Measurements from ENCODE around the gene SEC14L5. TPM values are rescaled to one million over a fixed set of nuclear protein-coding genes. Genes with fewer than 3 reads are reported as not detected.

Gene SEC14L5
- total and polyA plus RNA-seq, 5 donors = 0.57 to 3.8 (median 1.4) TPM

DNA sequence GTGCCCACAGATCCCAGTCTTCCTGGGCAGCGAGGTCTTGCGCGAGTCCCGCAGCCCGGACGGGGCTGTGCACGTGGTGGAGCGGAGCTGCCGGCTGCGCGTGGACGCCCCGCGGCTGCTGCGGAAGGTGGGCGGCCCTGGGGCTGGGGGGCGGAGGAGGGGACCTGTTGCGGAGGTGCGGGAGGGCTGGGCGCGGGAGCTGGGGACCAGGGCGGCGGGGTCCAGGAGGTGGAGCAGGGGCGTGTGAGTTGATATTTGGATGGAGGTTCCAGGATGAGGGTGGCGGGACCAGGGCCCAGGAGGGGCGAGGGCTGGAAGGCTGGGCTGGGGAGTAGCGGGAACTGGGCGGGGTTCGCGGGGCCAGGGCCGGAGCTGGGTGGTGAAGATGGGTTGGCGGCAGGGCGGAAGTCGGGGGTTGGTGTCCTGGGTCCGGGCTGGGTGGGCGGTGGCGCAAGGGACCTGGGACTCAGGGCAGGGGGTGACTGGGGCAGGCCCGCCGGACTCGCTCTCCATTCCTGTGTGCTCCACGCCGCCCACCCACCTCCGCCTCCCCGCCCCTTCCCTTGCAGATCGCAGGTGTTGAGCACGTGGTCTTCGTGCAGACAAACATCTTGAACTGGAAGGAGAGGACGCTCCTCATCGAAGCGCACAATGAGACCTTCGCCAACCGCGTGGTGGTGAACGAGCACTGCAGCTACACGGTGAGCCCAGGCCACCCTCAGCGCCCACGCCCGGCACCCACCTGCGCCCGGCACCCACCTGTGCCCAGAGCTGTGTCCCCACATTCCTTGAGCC, 29.6 kb downstream of the SEC14L5 start:
- no peaks in the 10 kb centered on the region for H3K4me1 ChIP-seq (ENCODE audit: control insufficient read depth, insufficient read depth, low read length)
- intact Hi-C loops (cut with DNase I) = no loop called here
- ATAC-seq (peak; percentile 41 to 45), DNase-seq (no peak)
- 14% methylated on average over 60 of the region's 60 CpGs for WGBS
- no peaks in the 10 kb centered on the region for H3K9me3 ChIP-seq (ENCODE audit: control insufficient read depth, low read length)
- no peak overlapping the region for H3K27ac ChIP-seq (ENCODE audit: low read length)
- no peaks in the 10 kb centered on the region for H3K27me3 ChIP-seq (ENCODE audit: control insufficient read depth, insufficient read depth)
- H3K4me3 ChIP-seq (ENCODE audit: low read length) = no peak overlapping the region

- H3K27me3 ChIP-seq (ENCODE audit: control insufficient read depth, insufficient read depth) = no peaks in the 10 kb centered on the region
- no peak for ATAC-seq
- WGBS = 91% methylated on average over 5 of the region's 5 CpGs
- no peaks in the 10 kb centered on the region for H3K9me3 ChIP-seq (ENCODE audit: control insufficient read depth, low read length)
- intact Hi-C loops (cut with DNase I) = no loop called here
- DNase-seq = no peak
- no peak overlapping the region for H3K4me3 ChIP-seq (ENCODE audit: low read length)
- H3K4me1 ChIP-seq (ENCODE audit: control insufficient read depth, insufficient read depth, low read length) = no peaks in the 10 kb centered on the region
- no peak overlapping the region for H3K27ac ChIP-seq (ENCODE audit: low read length)
These were observed 30.5 kb downstream of the SEC14L5 start for GRCh38 chr16:4988647-4989046.

DNA sequence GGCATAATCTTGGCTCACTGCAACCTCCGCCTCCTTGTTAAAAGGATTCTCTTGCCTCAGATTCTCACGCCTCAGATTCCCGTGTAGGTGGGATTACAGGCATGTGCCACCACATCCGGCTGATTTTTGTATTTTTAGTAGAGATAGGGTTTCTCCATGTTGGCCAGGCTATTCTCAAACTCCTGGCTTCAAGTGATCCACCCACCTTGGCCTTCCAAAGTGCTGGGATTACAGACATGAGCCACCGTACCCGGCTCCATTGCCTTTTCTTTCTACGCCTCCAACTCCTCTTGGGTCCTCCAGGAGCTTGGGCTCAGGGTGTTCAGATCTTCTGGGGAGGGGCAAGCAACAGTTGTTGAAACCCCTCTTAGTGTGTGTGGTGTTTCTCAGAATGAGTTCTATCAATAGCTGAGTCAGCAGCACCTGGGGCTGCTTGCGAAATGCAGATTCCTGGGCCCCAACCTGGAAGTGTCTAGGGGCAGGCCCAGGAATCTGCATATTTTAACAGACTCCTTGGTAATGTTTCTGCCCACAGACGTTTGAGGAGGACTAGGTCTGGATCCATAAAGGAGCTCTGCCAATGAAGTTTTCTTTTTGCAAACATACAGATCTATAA, 31.4 kb downstream of the SEC14L5 start:
- no peaks in the 10 kb centered on the region for H3K9me3 ChIP-seq (ENCODE audit: control insufficient read depth, low read length)
- WGBS = 80% methylated on average over 9 of the region's 9 CpGs

GRCh38 chr16:4990415-4990814, 32.3 kb downstream of the SEC14L5 start:
- intact Hi-C loops (cut with DNase I) = no loop called here
- Histone ChIP-seq H3K9me3 (ENCODE audit: control insufficient read depth, low read length) (no peaks in the 10 kb centered on the region), H3K4me3 (ENCODE audit: low read length) (no peak overlapping the region), H3K27ac (ENCODE audit: low read length) (no peak overlapping the region), H3K4me1 (ENCODE audit: control insufficient read depth, insufficient read depth, low read length) (no peaks in the 10 kb centered on the region), H3K27me3 (ENCODE audit: control insufficient read depth, insufficient read depth) (no peaks in the 10 kb centered on the region)
- 82% methylated on average over 8 of the region's 8 CpGs for WGBS
- no peak for ATAC-seq
- DNase-seq = no peak

More for the DNA sequence above, 31.4 kb downstream of the SEC14L5 start:
- DNase-seq = no peak
- no peak overlapping the region for H3K4me3 ChIP-seq (ENCODE audit: low read length)
- no peak for ATAC-seq
- H3K27me3 ChIP-seq (ENCODE audit: control insufficient read depth, insufficient read depth) = no peaks in the 10 kb centered on the region
- no peaks in the 10 kb centered on the region for H3K4me1 ChIP-seq (ENCODE audit: control insufficient read depth, insufficient read depth, low read length)
- intact Hi-C loops (cut with DNase I) = no loop called here
- no peak overlapping the region for H3K27ac ChIP-seq (ENCODE audit: low read length)

- H3K4me3 ChIP-seq (ENCODE audit: low read length) = no peak overlapping the region
- no peaks in the 10 kb centered on the region for H3K9me3 ChIP-seq (ENCODE audit: control insufficient read depth, low read length)
- intact Hi-C loops (cut with DNase I) = no loop called here
- H3K27ac ChIP-seq (ENCODE audit: low read length) = no peak overlapping the region
- DNase-seq = peak in 1 of 3 donors; percentile 36
- WGBS = 89% methylated on average over 14 of the region's 14 CpGs
- H3K27me3 ChIP-seq (ENCODE audit: control insufficient read depth, insufficient read depth) = no peaks in the 10 kb centered on the region
- no peak for ATAC-seq
- no peaks in the 10 kb centered on the region for H3K4me1 ChIP-seq (ENCODE audit: control insufficient read depth, insufficient read depth, low read length)
These were observed 33.6 kb downstream of the SEC14L5 start for GRCh38 chr16:4991754-4992153.

- Histone ChIP-seq H3K27me3 (ENCODE audit: control insufficient read depth, insufficient read depth) (no peaks in the 10 kb centered on the region), H3K27ac (ENCODE audit: low read length) (no peak overlapping the region), H3K9me3 (ENCODE audit: control insufficient read depth, low read length) (no peaks in the 10 kb centered on the region), H3K4me3 (ENCODE audit: low read length) (no peak overlapping the region), H3K4me1 (ENCODE audit: control insufficient read depth, insufficient read depth, low read length) (no peaks in the 10 kb centered on the region)
- WGBS = 64% methylated on average over 18 of the region's 18 CpGs
- ATAC-seq (no peak), DNase-seq (no peak)
- intact Hi-C loops (cut with DNase I) = no loop called here
These were observed 36.7 kb downstream of the SEC14L5 start for GRCh38 chr16:4994719-4995434.

DNA sequence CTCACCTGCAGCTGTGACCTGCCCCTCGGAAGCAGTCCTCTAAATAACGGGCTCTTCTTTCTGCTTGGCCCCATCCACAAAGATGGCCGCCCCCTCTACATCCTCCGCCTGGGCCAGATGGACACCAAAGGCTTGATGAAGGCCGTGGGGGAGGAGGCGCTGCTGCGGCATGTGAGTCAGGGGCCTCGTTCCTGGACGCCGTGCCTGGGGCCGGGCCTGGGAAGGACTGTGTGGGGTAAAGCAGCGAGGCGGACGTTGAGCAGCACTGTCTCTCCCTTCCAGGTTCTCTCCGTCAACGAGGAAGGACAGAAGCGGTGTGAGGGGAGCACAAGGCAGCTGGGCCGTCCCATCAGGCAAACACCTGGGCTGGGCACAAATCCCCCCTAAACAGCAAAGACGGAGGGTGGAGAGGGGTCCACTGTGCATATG, 42.5 kb downstream of the SEC14L5 start:
- H3K4me3 ChIP-seq (ENCODE audit: low read length) = no peak overlapping the region
- intact Hi-C loops (cut with DNase I) = no loop called here
- H3K27ac ChIP-seq (ENCODE audit: low read length) = no peak overlapping the region
- no peaks in the 10 kb centered on the region for H3K4me1 ChIP-seq (ENCODE audit: control insufficient read depth, insufficient read depth, low read length)
- H3K9me3 ChIP-seq (ENCODE audit: control insufficient read depth, low read length) = no peaks in the 10 kb centered on the region
- H3K27me3 ChIP-seq (ENCODE audit: control insufficient read depth, insufficient read depth) = no peaks in the 10 kb centered on the region
- DNase-seq (no peak), ATAC-seq (no peak)
- 85% methylated on average over 19 of the region's 19 CpGs for WGBS

DNA sequence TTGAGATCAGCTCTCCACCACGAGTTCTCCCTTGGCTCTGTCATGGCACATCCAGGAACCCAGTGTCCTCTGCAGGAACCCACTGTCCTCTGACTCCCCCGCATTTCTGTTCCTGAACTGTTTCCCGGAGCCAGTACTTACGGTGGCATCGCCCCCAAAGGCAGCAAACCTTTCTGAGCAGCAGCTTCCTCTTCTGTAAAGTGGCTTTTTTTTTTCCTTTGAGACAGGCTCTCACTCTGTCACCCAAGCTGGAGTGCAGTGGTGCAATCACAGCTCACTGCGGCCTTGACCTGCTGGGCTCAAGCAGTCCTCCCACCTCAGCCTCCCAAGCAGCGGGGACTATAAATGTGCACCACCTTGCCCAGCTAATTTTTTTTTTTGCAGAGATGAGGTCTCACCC, 43.4 kb downstream of the SEC14L5 start:
- Histone ChIP-seq H3K4me1 (ENCODE audit: control insufficient read depth, insufficient read depth, low read length) (no peaks in the 10 kb centered on the region), H3K9me3 (ENCODE audit: control insufficient read depth, low read length) (no peaks in the 10 kb centered on the region), H3K27me3 (ENCODE audit: control insufficient read depth, insufficient read depth) (no peaks in the 10 kb centered on the region), H3K4me3 (ENCODE audit: low read length) (no peak overlapping the region), H3K27ac (ENCODE audit: low read length) (no peak overlapping the region)
- intact Hi-C loops (cut with DNase I) = no loop called here
- ATAC-seq (no peak), DNase-seq (no peak)
- 65% methylated on average over 7 of the region's 7 CpGs for WGBS

GRCh38 chr16:5001986-5002385, 43.9 kb downstream of the SEC14L5 start:
- intact Hi-C loops (cut with DNase I) = no loop called here
- Histone ChIP-seq H3K27ac (ENCODE audit: low read length) (no peak overlapping the region), H3K9me3 (ENCODE audit: control insufficient read depth, low read length) (no peaks in the 10 kb centered on the region), H3K4me3 (ENCODE audit: low read length) (no peak overlapping the region), H3K4me1 (ENCODE audit: control insufficient read depth, insufficient read depth, low read length) (no peaks in the 10 kb centered on the region), H3K27me3 (ENCODE audit: control insufficient read depth, insufficient read depth) (no peaks in the 10 kb centered on the region)
- ATAC-seq = no peak
- no peak for DNase-seq
- WGBS = 72% methylated on average over 6 of the region's 6 CpGs

DNA sequence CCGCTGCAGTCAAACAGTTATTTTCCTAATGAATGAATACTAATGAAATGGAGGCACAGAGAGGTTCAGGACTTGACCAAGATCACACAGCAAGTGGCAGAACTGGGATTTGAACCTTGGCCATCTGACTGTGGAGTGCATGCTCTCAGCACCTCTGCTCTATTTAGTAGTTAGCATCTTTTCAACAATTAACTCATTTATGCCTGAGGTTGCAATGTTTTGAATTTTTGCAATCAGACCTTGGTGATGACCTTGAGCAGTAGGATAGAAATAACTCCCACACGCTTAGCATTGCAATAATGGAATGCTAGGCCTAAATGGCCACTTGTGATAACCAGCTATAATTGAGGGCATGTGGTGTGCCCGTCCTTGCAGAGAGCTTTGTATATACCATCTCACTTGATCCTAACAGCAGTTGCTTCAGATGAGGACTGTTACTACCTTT, 44.6 kb downstream of the SEC14L5 start:
- no peaks in the 10 kb centered on the region for H3K4me1 ChIP-seq (ENCODE audit: control insufficient read depth, insufficient read depth, low read length)
- peak; percentile 18 to 47 for ATAC-seq
- intact Hi-C loops (cut with DNase I) = no loop called here
- no peak for DNase-seq
- 56% methylated on average over 3 of the region's 3 CpGs for WGBS
- H3K27ac ChIP-seq (ENCODE audit: low read length) = peak overlapping the region; percentile 21
- no peak overlapping the region for H3K4me3 ChIP-seq (ENCODE audit: low read length)
- H3K9me3 ChIP-seq (ENCODE audit: control insufficient read depth, low read length) = no peaks in the 10 kb centered on the region
- no peaks in the 10 kb centered on the region for H3K27me3 ChIP-seq (ENCODE audit: control insufficient read depth, insufficient read depth)

GRCh38 chr16:5003211-5003610, 45.1 kb downstream of the SEC14L5 start:
- Histone ChIP-seq H3K4me1 (ENCODE audit: control insufficient read depth, insufficient read depth, low read length) (no peaks in the 10 kb centered on the region), H3K4me3 (ENCODE audit: low read length) (no peak overlapping the region), H3K27me3 (ENCODE audit: control insufficient read depth, insufficient read depth) (no peaks in the 10 kb centered on the region), H3K9me3 (ENCODE audit: control insufficient read depth, low read length) (no peaks in the 10 kb centered on the region), H3K27ac (ENCODE audit: low read length) (peak overlapping the region; percentile 57)
- peak in 1 of 2 donors; percentile 22 for ATAC-seq
- DNase-seq = no peak
- intact Hi-C loops (cut with DNase I) = no loop called here
- 69% methylated on average over 12 of the region's 12 CpGs for WGBS
